ENCODE results near the gene GNG7. TPM values are rescaled to one million over a fixed set of nuclear protein-coding genes. Genes with fewer than 3 reads are reported as not detected.
"Not testable (repeated sequence)": the region's sequence is repeated elsewhere in the genome, so short reads cannot be mapped to it uniquely, and the experiment has no call there.

The GNG7 gene
- total and polyA plus RNA-seq, 2 donors (not counting 3 experiments of a cell fraction or from before 2014, with no cell fraction given): 0.29 to 0.84 TPM

GRCh38 chr19:2464389-2464788 lies 238.1 kb downstream of the GNG7 start:
- H3K79me2 ChIP-seq (ENCODE audit: control insufficient read depth, insufficient read depth, low read length): no peaks in the 10 kb centered on the region
- no peak overlapping the region for H3K27ac ChIP-seq (ENCODE audit: insufficient read depth, low read depth, low read length)
- H3K4me1 ChIP-seq (ENCODE audit: control insufficient read depth, extremely low read depth, insufficient read depth, low read length): peaks cover 17% of the 10 kb centered on the region
- H4K20me1 ChIP-seq (replicated peaks; ENCODE audit: control insufficient read depth, extremely low read depth, insufficient read depth, low read length): no peaks in the 10 kb centered on the region
- POLR2A ChIA-PET: interaction anchor here (2.0 kb wide), 1 partner anchor 11 kb away, joined by 9 read pairs; the partner anchor contains the start of gene GADD45B
- H3K36me3 ChIP-seq (ENCODE audit: control insufficient read depth in 2 of 2, extremely low read depth in 1 of 2, insufficient read depth in 2 of 2, low read length in 2 of 2): no peaks in the 10 kb centered on the region
- no peaks in the 10 kb centered on the region for H3K9me3 ChIP-seq (replicated peaks; ENCODE audit: control insufficient read depth, insufficient read depth, low read length)
- DNase-seq (ENCODE audit: low read depth, low spot score) (no peak), FAIRE-seq (peak; percentile 28)
- H3K9ac ChIP-seq (replicated peaks; ENCODE audit: extremely low read depth, insufficient read depth, low read length): no peak overlapping the region
- H3K4me3 ChIP-seq (replicated peaks in 1 of 3; ENCODE audit: insufficient read depth in 1 of 3, low read depth in 1 of 3, low read length in 3 of 3): no peak overlapping the region
- H2AFZ ChIP-seq (ENCODE audit: low read depth, low read length): no peak overlapping the region
- intact Hi-C loops (cut with micrococcal nuclease) (no loop called here), dilution Hi-C loops (cut with MboI; ENCODE audit: extremely low pct_ligation_motif_present, low sequenced_read_pairs) (no loop called here)
- no peaks in the 10 kb centered on the region for H3K9me1 ChIP-seq (replicated peaks; ENCODE audit: control insufficient read depth, extremely low read depth, insufficient read depth, low read length)
- BruUV-seq (replicated peaks): no TSS peak
- TF ChIP-seq CTCF (IDR thresholded peaks at IDR 0.05; ENCODE audit: extremely low read depth in 1 of 2, insufficient read depth in 1 of 2, low read depth in 1 of 2, low read length in 2 of 2) (no peak), FOS (IDR thresholded peaks at IDR 0.05; ENCODE audit: borderline replicate concordance, insufficient read depth, low read length) (no peak), POLR2AphosphoS5 (IDR thresholded peaks at IDR 0.05; ENCODE audit: insufficient read depth, low read depth, low read length) (no peak), MYC (IDR thresholded peaks at IDR 0.05; ENCODE audit: low read depth, low read length) (no peak), JUN (IDR thresholded peaks at IDR 0.05; ENCODE audit: borderline replicate concordance, insufficient read depth, insufficient read length, low read depth) (no peak), POLR2A (IDR thresholded peaks at IDR 0.05; ENCODE audit: low read depth, low read length) (no peak), EZH2 (IDR thresholded peaks at IDR 0.05; ENCODE audit: borderline replicate concordance, low read depth, low read length, severe bottlenecking) (no peak), GATA2 (IDR thresholded peaks at IDR 0.05; ENCODE audit: insufficient read depth, insufficient read length, low read depth, low read length) (no peak), MAX (IDR thresholded peaks at IDR 0.05; ENCODE audit: insufficient read depth, insufficient read length) (no peak)
- CTCF ChIA-PET: interaction anchor here (0.6 to 0.7 kb wide), 2 partner anchors 147 to 149 kb away, joined by 3 read pairs; no protein-coding TSS in a partner anchor
- H3K4me2 ChIP-seq (ENCODE audit: insufficient read depth, low read length): no peak overlapping the region
- H3K27me3 ChIP-seq (ENCODE audit: control insufficient read depth in 2 of 2, insufficient read depth in 2 of 2, low read length in 2 of 2): no peaks in the 10 kb centered on the region

GRCh38 chr19:2463694-2464093 lies 238.8 kb downstream of the GNG7 start:
- not testable (repeated sequence) for FAIRE-seq

More at GRCh38 chr19:2463694-2464093, 238.8 kb downstream of the GNG7 start:
- H3K36me3 ChIP-seq (ENCODE audit: control insufficient read depth in 2 of 2, extremely low read depth in 1 of 2, insufficient read depth in 2 of 2, low read length in 2 of 2); H3K27ac ChIP-seq (ENCODE audit: insufficient read depth, low read depth, low read length); H3K9me3 ChIP-seq (replicated peaks; ENCODE audit: control insufficient read depth, insufficient read depth, low read length); H3K27me3 ChIP-seq (ENCODE audit: control insufficient read depth in 2 of 2, insufficient read depth in 2 of 2, low read length in 2 of 2); H3K4me2 ChIP-seq (ENCODE audit: insufficient read depth, low read length); H4K20me1 ChIP-seq (replicated peaks; ENCODE audit: control insufficient read depth, extremely low read depth, insufficient read depth, low read length); H3K9me1 ChIP-seq (replicated peaks; ENCODE audit: control insufficient read depth, extremely low read depth, insufficient read depth, low read length); dilution Hi-C loops (cut with MboI; ENCODE audit: extremely low pct_ligation_motif_present, low sequenced_read_pairs); H3K79me2 ChIP-seq (ENCODE audit: control insufficient read depth, insufficient read depth, low read length); DNase-seq (ENCODE audit: low read depth, low spot score); BruUV-seq (replicated peaks); H3K4me3 ChIP-seq (replicated peaks in 1 of 3; ENCODE audit: insufficient read depth in 1 of 3, low read depth in 1 of 3, low read length in 3 of 3); intact Hi-C loops (cut with micrococcal nuclease); H3K9ac ChIP-seq (replicated peaks; ENCODE audit: extremely low read depth, insufficient read depth, low read length): not testable (repeated sequence)
- ChIA-PET POLR2A (interaction anchor here (0.9 to 2.7 kb wide), 3 partner anchors 12 to 155 kb away, joined by 3 to 29 read pairs (median 3); partner anchors contain the start of gene GADD45B), CTCF (interaction anchor here (0.8 to 2.0 kb wide), 7 partner anchors 38 to 173 kb away, joined by 3 to 18 read pairs (median 5); no protein-coding TSS in a partner anchor)
- Histone ChIP-seq H2AFZ (ENCODE audit: low read depth, low read length) (peak overlapping the region; percentile 59), H3K4me1 (ENCODE audit: control insufficient read depth, extremely low read depth, insufficient read depth, low read length) (peaks cover 12% of the 10 kb centered on the region)

Data from endothelial cell of umbilical vein (primary cell).